GM19025 (cell line): ENCODE measurements around the gene ANKZF1.
"Not testable (repeated sequence)": the region's sequence is repeated elsewhere in the genome, so short reads cannot be mapped to it uniquely, and the experiment has no call there.

ENCODE experiments used
- ATAC-seq: cut with Tn5 transposase; IDR thresholded peaks from one replicate; pipeline ENCODE4 v1.9.1; 2021; ENCODE audit warnings: mild to moderate bottlenecking, low read depth, moderate library complexity; ENCODE audit not compliant: unreplicated experiment

Gene ANKZF1

DNA sequence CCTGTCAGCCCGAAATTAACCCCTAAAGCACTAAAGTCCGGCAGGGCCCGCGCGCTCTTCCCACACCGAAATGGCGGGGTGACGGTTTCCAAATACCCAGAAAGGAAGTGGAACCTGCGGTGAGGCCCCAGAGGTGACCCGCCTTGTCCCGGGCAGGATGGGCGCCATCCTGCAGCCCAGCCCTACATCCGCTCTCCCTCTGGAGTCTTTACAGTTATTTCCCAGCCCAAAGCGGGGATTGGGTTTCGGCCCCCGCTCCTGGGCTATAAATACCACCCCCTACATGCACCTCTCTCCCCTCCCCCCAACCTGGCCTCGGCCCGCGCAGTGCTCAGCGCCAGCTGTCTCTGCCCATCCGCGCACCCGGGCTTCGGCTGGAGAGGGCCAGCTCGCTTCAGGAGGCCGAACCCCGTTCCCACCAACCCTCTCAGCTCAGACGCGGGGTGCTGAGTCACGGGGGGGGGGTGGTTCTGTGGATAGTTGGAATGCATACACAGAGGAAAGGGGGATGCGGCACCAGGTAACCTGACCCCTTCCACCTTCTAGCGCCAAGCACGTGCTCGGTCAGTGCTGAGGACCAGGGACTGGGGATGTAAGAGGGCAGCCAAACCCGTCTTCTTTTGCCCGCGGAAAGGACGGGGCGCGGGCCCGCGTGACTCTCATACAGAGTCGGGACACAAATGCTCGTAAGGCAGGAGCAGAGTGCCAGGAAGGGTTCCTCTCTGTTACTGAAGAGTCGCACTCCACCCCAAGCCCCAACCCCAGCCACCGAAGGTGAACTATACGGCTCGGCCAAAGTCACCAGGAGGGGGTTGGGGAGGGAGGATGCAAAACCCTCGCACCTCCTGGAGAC is 23.5 kb downstream of the ANKZF1 start, which contains the start of gene TUBA4B:
TUBA4B (plus strand) TSS at position 344 of the 853 bp plus-strand sequence; CDS start at position 509, 165 bp downstream.
- no peak for ATAC-seq

DNA sequence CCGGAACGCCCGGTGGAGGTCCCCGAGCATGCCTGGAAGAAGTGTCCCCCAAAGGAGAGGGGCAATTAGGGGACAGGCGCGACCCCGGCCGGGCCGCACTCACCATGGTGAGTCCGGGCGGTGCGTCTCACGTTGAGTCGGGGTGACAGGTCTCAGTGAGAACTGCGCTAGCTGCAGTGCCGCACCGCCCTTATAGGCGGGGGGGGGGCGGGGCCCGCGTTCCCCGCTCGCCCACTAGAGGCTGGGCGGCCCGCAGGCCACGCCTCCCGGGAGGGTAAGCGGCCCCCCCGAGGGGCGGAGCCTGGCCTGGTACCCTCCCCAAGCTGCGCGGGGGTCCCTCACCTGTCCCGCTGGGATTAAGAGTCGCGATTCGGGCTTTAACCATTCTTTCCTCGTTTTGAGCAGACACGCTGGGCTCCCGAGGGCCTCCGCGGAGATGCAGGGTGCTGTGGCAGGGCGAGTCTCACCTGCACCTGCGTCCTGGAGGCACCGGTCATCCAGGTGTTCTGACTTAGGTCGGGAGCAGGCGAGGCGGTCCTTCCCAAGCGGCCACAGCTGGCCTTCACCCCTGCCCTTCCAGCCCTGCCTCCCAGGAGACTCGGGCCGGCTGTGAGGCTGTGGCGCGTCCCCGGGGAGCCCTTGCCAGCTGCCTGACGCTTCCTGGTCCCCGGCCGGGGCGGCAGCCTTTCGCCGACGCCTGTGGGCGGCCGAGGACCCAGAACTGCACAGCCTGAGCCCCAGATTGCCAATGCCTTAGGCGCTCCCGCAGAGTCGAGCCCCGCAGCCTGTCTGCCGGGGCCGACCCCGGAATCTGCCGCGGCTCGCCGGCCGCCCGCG is 24.4 kb downstream of the ANKZF1 start, which contains the start of gene TUBA4A:
TUBA4A (minus strand) TSS at position 166 of the 837 bp plus-strand sequence; CDS start at position 106, 60 bp downstream.
- peak; percentile 46 for ATAC-seq

DNA sequence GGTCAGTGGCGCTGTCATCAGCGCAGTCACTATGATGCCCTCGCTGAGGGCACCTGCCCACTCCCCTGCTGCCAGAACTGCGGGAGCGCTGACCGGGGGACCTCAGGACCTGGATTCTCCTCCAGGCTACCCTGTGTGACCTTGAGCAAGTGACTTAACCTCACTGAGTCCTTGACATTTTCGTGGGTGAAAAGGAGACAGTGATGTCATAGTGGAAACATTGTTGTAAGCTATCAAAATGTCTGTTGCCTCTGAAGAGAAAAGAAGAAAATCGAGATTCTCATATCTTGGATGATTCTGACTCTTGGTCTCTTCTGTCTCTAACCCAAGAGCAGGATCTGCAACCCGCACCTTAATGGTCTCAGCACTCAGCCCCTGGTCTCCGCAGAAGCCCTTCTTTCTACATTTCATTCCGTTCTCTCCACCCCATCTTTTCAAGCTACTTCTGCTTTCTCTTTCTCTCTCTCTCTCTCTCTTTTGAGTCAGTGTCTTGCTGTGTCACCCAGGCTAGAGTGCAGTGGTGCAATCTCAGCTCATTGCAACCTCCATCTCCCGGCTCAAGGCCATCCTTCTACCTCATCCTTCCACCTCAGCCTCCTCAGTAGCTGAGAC is 25.1 kb downstream of the ANKZF1 start:
- ATAC-seq = peak; percentile 9

DNA sequence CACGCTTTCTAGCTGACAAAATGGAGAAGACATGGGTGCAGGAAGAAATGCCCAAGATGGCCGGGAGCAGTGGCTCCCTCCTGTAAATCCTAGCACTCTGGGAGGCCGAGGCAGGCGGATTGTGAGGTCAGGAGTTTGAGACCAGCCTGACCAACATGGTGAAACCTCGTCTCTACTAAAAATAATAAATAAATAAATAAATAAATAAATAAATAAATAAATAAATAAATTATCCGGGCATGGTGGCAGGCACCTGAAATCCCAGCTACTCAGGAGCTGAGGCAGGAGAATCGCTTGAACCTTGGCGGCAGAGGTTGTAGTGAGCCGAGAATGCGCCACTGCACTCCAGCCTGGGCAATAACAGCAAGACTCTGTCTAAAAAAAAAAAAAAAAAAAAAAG is 29.3 kb downstream of the ANKZF1 start:
- not testable (repeated sequence) for ATAC-seq

DNA sequence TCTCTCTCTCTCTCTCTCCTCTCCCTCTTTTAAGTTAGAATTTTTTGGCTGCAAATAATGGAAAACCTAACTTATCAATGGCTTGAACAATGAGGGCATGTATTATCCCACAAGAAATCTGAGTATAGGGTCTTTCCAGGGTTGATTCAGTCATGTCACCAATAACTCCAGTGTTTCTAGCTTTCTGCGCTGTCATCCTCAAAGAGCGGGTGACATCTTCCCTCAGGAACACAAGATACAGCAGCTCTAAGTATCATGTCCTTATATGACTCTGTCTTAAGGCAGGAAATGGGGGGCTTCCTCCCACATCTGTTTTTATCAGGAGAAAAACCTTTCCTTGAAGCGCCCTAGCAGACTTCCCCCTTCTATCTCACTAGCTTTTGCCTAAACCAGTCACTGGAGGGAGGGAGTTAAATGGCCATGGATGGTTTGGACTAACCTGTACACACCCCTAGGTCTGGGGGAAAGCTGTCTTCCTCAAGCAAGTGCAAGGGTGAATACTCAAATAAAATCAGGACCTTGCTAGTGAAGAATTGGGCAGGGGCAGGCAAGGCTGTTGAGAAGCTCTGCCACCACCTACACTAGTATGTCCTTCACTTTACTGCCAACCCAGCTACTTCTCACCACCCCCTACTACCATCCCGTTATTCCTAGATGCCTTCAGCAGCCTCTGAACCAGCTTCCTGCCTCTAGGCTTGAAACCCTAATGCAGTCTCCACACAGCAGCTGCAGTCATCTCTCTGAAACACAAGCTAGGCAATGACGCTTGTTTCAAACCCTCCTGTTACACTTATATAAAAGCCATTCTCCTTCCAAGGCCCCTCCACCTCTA is 31.6 kb downstream of the ANKZF1 start:
- ATAC-seq = no peak

DNA sequence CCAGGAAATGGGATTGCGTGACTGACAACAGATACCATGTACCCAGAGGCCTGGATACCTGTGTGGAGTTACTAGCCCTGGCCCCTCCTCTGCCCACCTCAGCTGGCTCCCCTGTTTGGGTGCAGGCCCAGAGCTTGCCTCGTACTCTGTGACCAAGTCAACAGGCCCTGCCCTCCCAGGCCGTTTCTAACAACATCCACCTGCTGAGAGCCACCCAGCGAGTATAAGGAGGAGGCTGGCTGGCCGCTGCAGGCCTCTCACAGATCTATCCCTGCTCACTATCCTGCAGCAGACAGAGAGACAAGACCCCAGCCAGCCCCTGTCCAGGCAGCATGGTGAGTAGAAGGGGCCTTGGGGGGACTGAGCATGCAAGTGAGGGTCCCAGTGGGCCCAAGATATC is 36.6 kb downstream of the ANKZF1 start:
- no peak for ATAC-seq

DNA sequence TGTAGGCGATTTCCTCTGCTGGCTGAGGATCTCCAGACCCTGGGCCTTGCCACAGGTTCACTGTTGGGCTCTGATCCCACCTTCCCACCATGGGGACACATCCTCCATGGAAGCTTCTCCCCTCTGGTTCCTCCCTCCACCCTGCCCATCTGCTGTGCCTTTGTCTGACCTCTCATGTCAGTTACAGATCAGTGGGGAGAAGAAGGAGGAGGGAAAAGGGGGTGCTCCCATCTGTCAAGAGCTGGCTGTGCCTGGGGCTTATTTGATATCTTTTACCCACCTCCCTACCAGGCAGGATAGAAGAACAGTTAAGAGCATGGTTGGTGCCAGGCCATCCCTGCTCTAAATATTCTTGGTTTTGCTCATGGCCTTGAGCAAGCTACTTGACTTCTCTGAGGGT is 37.3 kb downstream of the ANKZF1 start:
- ATAC-seq = no peak

DNA sequence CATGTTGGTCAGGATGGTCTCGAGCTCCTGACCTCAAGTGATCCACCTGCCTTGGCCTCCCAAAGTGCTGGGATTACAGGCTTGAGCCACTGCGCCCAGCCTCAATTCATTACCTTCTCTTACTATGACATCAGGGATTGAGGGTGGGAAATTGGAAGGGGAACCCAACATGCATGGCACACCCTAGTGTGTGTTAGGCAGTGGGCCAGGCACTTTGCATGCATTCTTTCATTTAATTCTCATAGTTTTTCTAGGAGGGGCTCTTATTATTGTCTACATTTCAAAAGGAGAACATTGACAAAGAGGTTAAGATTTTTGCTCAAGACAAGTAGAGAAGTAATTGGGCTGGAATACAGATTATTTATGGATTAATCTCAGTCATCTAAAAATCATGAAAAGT is 38.7 kb downstream of the ANKZF1 start:
- no peak for ATAC-seq

DNA sequence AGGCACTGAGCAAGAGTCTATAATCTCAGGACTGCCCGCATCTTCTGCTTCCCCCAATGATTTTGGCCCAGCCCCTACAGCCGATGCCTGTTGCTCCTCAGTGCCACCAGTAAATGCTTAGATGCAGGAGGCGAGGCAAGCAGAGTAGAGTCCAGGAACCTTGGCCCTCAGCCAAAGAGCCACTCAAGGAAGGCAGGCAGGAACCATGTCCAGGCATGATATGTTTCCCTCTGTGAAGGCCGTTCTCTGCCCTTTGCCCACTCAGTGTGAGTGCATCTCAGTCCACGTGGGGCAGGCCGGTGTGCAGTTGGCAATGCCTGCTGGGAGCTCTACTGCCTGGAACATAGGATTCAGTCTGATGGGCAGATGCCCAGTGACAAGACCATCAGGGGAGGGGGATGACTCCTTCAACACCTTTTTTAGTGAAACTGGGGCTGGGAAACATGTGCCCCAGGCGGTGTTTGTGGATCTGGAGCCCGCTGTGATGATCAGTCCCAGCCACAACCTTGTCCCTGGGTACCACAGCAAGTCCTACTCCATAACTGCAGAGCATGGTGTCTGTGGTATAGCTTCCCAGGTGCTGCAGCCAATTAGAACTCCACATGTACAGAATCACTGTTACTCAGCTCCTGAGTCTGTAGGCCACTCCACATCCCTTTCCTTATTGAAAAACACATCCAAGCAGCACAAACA is 39.9 kb downstream of the ANKZF1 start:
- ATAC-seq = no peak

DNA sequence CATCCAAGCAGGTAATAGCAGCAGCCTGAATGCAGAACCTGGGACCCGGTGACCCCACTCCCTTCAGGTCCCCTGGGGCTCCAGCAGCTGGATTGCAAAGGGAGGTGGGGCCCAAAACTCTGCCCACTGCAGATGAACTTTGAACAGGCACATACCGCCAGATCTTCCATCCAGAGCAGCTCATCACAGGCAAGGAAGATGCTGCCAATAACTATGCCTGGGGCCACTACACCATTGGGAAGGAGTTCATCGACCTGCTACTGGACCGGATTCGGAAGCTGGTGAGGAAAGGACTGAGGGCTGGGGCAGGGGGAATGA is 40.4 kb downstream of the ANKZF1 start:
- no peak for ATAC-seq

DNA sequence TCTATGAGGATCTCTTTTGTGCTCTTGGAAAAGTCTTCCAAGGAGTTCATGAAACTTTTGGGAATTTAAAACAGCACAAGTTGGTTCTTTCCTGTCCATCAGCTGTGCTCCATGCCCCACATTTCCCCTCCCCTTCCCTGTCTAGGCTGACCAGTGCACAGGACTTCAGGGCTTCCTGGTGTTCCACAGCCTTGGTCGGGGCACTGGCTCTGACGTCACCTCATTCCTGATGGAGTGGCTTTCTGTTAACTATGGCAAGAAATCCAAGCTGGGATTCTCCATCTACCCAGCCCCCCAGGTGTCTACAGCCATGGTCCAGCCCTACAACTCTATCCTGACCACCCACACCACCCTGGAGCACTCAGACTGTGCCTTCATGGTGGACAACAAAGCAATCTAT is 41.4 kb downstream of the ANKZF1 start:
- no peak for ATAC-seq

DNA sequence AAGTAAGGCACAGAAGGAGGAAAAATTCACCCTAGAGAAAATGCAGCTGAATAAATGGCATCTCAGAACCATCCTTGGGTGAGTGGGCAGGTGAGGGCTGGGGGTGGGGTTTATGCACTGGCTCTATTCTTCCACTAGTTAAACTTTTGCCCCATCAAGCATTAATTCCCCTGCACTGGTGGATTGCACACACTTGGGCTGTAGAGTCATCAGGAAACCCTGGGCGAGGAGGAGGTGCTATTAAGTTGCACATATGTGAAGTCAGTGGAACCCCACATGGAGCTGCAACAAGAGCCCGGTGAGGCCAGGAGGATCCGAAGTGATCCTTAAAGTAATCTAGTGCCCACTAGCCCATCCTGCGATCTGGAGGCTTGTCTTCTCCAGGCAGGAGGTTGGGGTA is 42.8 kb downstream of the ANKZF1 start:
- ATAC-seq = no peak

DNA sequence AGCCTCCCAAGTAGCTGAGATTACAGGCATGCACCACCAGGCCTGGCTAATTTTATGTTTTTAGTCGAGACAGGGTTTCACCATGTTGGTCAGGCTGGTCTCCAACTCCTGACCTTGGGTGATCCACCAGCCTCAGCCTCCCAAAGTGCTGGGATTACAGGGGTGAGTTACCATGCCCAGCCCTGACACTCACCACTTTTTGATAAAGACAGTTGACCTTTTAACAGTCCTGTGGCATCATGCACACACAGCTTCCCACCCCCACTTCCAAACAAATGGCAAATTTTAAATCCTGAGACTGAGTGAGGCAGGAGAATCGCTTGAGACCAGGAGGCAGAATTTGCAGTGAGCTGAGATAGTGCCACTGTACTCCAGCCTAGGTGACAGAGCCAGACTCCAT is 43.4 kb downstream of the ANKZF1 start:
- no peak for ATAC-seq

DNA sequence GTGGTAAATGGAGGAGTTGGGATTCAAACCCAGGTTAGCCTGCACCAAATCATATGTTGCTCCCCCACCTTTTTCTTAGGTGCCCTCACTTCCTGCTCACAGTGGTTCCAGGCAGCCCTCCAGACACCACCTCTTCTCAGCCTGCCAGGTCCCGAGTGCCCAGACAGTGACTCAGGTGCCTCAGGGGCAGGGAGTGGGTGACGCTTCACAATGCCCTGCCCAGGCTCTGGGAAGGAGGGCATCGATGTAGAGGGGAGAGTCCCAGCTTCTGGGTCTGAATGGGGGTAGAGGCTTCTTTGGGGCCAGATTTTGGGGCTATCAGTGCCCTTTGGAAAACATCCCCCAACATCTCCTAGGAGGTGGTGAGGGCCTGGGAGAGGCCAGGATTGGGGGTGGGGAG is 44.3 kb downstream of the ANKZF1 start:
- ATAC-seq = no peak

DNA sequence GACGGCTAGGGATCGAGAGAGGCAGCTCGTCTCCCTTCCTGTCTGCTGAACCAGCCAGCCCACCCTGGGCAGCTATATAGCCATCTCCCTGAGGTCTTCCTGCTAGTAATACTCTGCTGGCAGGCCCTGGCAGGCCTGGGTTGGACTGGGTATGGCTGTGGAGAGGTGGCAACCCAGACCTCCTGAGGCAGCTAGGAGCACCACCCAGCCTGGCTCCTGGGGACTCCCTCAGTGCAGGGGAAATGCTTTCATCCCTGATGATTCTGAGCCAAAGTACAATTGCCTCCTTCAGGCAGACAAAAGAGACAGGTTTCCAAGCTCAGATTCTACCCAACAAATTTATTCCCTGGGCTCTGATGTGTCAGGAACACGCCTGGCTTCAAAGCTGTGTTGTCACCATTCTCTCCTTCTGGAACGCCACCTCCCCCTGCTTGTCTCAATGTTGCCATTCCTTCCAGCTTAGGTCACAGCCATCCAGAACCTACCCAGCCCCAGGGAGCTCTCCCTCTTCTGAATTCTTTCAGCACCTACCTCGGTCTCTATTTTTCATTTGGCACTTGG is 44.8 kb downstream of the ANKZF1 start:
- no peak for ATAC-seq

DNA sequence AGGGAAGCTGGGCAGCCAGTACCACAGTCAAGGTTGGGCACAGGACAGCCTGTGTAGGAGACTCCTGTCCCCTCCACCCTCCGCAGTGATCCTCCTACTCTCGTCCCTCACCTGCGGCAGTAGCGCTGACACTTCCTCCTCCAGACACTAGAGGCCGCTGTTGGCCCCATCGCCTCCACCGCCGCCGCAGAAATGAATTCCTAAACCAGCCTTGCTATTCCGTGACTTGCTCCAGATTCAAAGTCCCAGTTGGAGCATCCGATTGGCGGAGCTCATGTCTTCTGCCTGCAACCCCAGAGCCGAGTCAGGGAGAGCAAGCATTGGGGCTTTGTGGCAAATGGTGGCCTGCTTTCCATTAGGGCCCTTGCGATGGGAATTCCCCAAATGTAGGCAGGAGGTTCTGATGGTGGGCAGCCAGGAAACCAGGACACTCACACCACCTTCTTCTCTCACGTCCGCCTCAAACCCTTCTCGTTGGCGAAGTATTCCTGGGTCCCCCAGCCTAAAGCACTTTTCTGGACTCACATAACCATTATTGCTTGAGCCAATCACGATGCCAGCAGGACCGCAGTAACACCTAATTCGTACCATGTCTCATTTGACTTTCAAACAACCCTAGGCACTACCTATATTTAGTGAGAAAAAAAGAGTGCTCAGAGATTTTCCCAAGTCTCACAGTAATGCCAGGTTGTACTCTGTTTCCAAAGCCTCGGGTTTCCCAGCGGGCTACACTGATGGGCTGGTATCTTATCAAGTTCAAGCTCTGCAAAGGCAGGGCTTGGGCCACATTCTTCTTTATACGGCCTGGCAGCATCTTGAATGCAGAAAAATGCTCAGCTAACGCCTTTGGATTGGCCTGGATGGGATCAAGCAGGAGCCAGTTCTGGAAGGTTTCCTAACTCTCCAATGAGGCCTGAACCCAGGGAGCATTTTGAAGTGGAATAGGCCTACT is 48.4 kb downstream of the ANKZF1 start:
- ATAC-seq = no peak

DNA sequence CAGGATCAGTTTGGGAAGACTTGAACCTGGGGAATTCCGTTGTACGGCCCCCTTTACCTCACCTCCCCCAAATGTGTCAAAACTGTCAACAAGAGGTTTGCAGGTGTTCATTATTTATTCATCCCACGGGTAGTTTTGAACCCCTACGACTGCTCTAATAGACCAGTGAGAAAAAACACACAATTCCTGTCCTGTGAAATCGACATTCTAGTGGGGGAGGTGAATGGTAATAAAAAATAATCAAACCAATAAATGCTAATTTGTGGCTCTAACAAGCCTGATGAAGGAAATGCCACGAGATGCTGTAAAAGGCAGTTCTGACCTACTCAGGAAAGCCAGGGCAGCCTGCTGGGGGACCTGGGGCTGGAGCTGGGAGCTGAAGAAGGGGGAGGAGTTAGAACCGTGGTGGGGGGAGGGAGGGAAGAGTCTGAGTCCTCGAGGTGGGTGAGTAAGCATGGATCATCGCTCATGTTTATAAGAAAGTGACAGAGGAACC is 49.1 kb downstream of the ANKZF1 start:
- ATAC-seq = no peak
